HUES64 (cell line): ENCODE measurements around the gene FAM187B.
"Not testable (repeated sequence)": the region's sequence is repeated elsewhere in the genome, so short reads cannot be mapped to it uniquely, and the experiment has no call there.

Experiments used
- H3K27ac ChIP-seq: 2 replicates; pipeline ENCODE4 v1.7.0; 2013; ENCODE audit warnings: low read depth, low read length, inconsistent platforms
- H3K27me3 ChIP-seq: 2 replicates; pipeline ENCODE4 v1.6.1; 2013; ENCODE audit warnings: mild to moderate bottlenecking, low read length; ENCODE audit not compliant: insufficient read depth
- H3K36me3 ChIP-seq: 2 replicates; pipeline ENCODE4 v1.6.1; 2013; ENCODE audit warnings: mild to moderate bottlenecking, low read length; ENCODE audit not compliant: insufficient read depth
- H3K4me1 ChIP-seq: 2 replicates; pipeline ENCODE4 v1.6.1; 2013; ENCODE audit warnings: mild to moderate bottlenecking, low read length, moderate library complexity; ENCODE audit not compliant: insufficient read depth
- H3K4me3 ChIP-seq: 2 replicates; pipeline ENCODE4 v1.5.1; 2013; ENCODE audit warnings: mild to moderate bottlenecking, low read length, moderate library complexity
- H3K9ac ChIP-seq: 2 replicates; pipeline ENCODE4 v1.6.1; 2013; ENCODE audit warnings: mild to moderate bottlenecking, low read depth, low read length
- H3K9me3 ChIP-seq: 2 replicates; pipeline ENCODE4 v1.6.1; 2013; ENCODE audit warnings: low read depth, low read length; ENCODE audit not compliant: insufficient read depth
- WGBS: fragments of 150-250, 120-280 bp; methylation state at CpG from one replicate; pipeline ENCODE4 v1.1.7; 2013; ENCODE audit warnings: missing lambda C conversion rate; 5-methylcytosine and 5-hydroxymethylcytosine counted together

The FAM187B gene

GRCh38 chr19:35248310-35249145 lies 20.0 kb upstream of the FAM187B start, which contains the start of gene LSR:
TSS of gene LSR (plus strand) at chr19:35249002. CDS start at chr19:35249023, 21 bp downstream.
- H3K27me3 ChIP-seq: no peaks in the 10 kb centered on the region

GRCh38 chr19:35247526-35248309 lies 19.2 kb upstream of the FAM187B start:
- H3K27ac ChIP-seq: peak overlapping the region; percentile 100
- no peaks in the 10 kb centered on the region for H3K27me3 ChIP-seq
- H3K36me3 ChIP-seq: peaks cover 24% of the 10 kb centered on the region
- peaks cover 12% of the 10 kb centered on the region for H3K4me1 ChIP-seq
- H3K4me3 ChIP-seq: peak overlapping the region; percentile 80
- no peaks in the 10 kb centered on the region for H3K9me3 ChIP-seq
- WGBS: 1% methylated on average over 42 of the region's 42 CpGs
- H3K9ac ChIP-seq: peak overlapping the region; percentile 99

More at GRCh38 chr19:35248310-35249145, 20.0 kb upstream of the FAM187B start, which contains the start of gene LSR:
- peaks cover 15% of the 10 kb centered on the region for H3K4me1 ChIP-seq
- peak within 1 kb of the TSS; percentile 99 for H3K9ac ChIP-seq
- H3K27ac ChIP-seq: peak within 1 kb of the TSS; percentile 100
- peaks cover 29% of the 10 kb centered on the region for H3K36me3 ChIP-seq
- H3K9me3 ChIP-seq: no peaks in the 10 kb centered on the region
- WGBS: under 1% methylated on average over 69 of the region's 69 CpGs
- peak within 1 kb of the TSS; percentile 80 for H3K4me3 ChIP-seq

- peaks cover 12% of the 10 kb centered on the region for H3K4me1 ChIP-seq
- H3K36me3 ChIP-seq: peaks cover 17% of the 10 kb centered on the region
- H3K4me3 ChIP-seq: peak overlapping the region; percentile 80; the same call in 1 of the 2 replicates
- WGBS: 92% methylated on average over 4 of the region's 4 CpGs
- H3K9ac ChIP-seq: no peak overlapping the region
- H3K9me3 ChIP-seq: peaks cover 4% of the 10 kb centered on the region; the same call in 1 of the 2 replicates
- H3K27ac ChIP-seq: no peak overlapping the region
- no peaks in the 10 kb centered on the region for H3K27me3 ChIP-seq
These were observed 18.0 kb upstream of the FAM187B start for GRCh38 chr19:35246466-35247092.

- H3K36me3 ChIP-seq: no peaks in the 10 kb centered on the region
- H3K27me3 ChIP-seq: no peaks in the 10 kb centered on the region
- no peak overlapping the region for H3K9ac ChIP-seq
- no peak overlapping the region for H3K4me3 ChIP-seq
- 100% methylated on average over 1 of the region's 1 CpG for WGBS
- no peaks in the 10 kb centered on the region for H3K4me1 ChIP-seq
- no peak overlapping the region for H3K27ac ChIP-seq
- H3K9me3 ChIP-seq: peaks cover 19% of the 10 kb centered on the region
These were observed 12.9 kb upstream of the FAM187B start for GRCh38 chr19:35241417-35241816.

GRCh38 chr19:35240327-35240726 lies 11.8 kb upstream of the FAM187B start:
- 100% methylated on average over 1 of the region's 1 CpG for WGBS
- H3K4me1 ChIP-seq: no peaks in the 10 kb centered on the region
- no peaks in the 10 kb centered on the region for H3K36me3 ChIP-seq
- H3K4me3 ChIP-seq: no peak overlapping the region
- H3K27me3 ChIP-seq: no peaks in the 10 kb centered on the region
- H3K9me3 ChIP-seq: peaks cover 19% of the 10 kb centered on the region
- no peak overlapping the region for H3K27ac ChIP-seq
- no peak overlapping the region for H3K9ac ChIP-seq

- not testable (repeated sequence) for H3K36me3 ChIP-seq, H3K9ac ChIP-seq, H3K27me3 ChIP-seq, H3K27ac ChIP-seq, H3K4me1 ChIP-seq, H3K4me3 ChIP-seq
- 100% methylated on average over 1 of the region's 1 CpG for WGBS
- H3K9me3 ChIP-seq: peaks cover 19% of the 10 kb centered on the region
These were observed 11.1 kb upstream of the FAM187B start for GRCh38 chr19:35239597-35239996.

GRCh38 chr19:35236638-35237400 lies 8.3 kb upstream of the FAM187B start:
- no peaks in the 10 kb centered on the region for H3K36me3 ChIP-seq
- H3K9me3 ChIP-seq: peaks cover 18% of the 10 kb centered on the region

GRCh38 chr19:35232912-35233311 lies 4.4 kb upstream of the FAM187B start:
- Histone ChIP-seq H3K27ac (no peak overlapping the region), H3K4me3 (no peak overlapping the region), H3K36me3 (no peaks in the 10 kb centered on the region), H3K9me3 (no peaks in the 10 kb centered on the region), H3K4me1 (no peaks in the 10 kb centered on the region), H3K27me3 (no peaks in the 10 kb centered on the region), H3K9ac (no peak overlapping the region)
- 86% methylated on average over 5 of the region's 5 CpGs for WGBS

More at GRCh38 chr19:35236638-35237400, 8.3 kb upstream of the FAM187B start:
- Histone ChIP-seq H3K9ac (no peak overlapping the region), H3K27ac (no peak overlapping the region), H3K4me1 (no peaks in the 10 kb centered on the region), H3K4me3 (no peak overlapping the region), H3K27me3 (no peaks in the 10 kb centered on the region)
- 72% methylated on average over 4 of the region's 6 CpGs for WGBS

- H3K36me3 ChIP-seq: no peaks in the 10 kb centered on the region
- WGBS: 92% methylated on average over 14 of the region's 14 CpGs
- no peaks in the 10 kb centered on the region for H3K9me3 ChIP-seq
These were observed 3.6 kb upstream of the FAM187B start for GRCh38 chr19:35231956-35232645.

GRCh38 chr19:35229601-35230000 lies 1.1 kb upstream of the FAM187B start:
- Histone ChIP-seq H3K9me3 (no peaks in the 10 kb centered on the region), H3K4me3 (no peak overlapping the region), H3K36me3 (no peaks in the 10 kb centered on the region), H3K9ac (no peak overlapping the region), H3K27ac (no peak overlapping the region), H3K4me1 (peaks cover 6% of the 10 kb centered on the region; the same call in 1 of the 2 replicates), H3K27me3 (no peaks in the 10 kb centered on the region)
- 94% methylated on average over 6 of the region's 8 CpGs for WGBS

More at GRCh38 chr19:35231956-35232645, 3.6 kb upstream of the FAM187B start:
- no peaks in the 10 kb centered on the region for H3K4me1 ChIP-seq
- no peak overlapping the region for H3K4me3 ChIP-seq
- no peak overlapping the region for H3K9ac ChIP-seq
- H3K27me3 ChIP-seq: no peaks in the 10 kb centered on the region
- H3K27ac ChIP-seq: no peak overlapping the region
